Osteocyte (in vitro differentiated cells): ENCODE measurements around the gene KIF3B. TPM values are rescaled to one million over a fixed set of nuclear protein-coding genes. Genes with fewer than 3 reads are reported as not detected.

Source experiments
- DNase-seq: peaks from one replicate; pipeline ENCODE4 v3.0.0; 2021; ENCODE audit warnings: mixed read lengths; ENCODE audit not compliant: unreplicated experiment; ENCODE audit errors: extremely low spot score
- H3K27ac Mint-ChIP-seq: one replicate; pipeline ENCODE4 v1.8.0; 2021; ENCODE audit warnings: mild to moderate bottlenecking, mixed read lengths; ENCODE audit not compliant: unreplicated experiment
- H3K27me3 Mint-ChIP-seq: one replicate; pipeline ENCODE4 v1.8.0; 2021; ENCODE audit warnings: mixed read lengths; ENCODE audit not compliant: unreplicated experiment
- H3K36me3 Mint-ChIP-seq: one replicate; pipeline ENCODE4 v1.8.0; 2021; ENCODE audit warnings: mixed read lengths; ENCODE audit not compliant: unreplicated experiment
- H3K4me1 Mint-ChIP-seq: one replicate; pipeline ENCODE4 v1.8.0; 2021; ENCODE audit warnings: mixed read lengths; ENCODE audit not compliant: unreplicated experiment
- H3K4me3 Mint-ChIP-seq: one replicate; pipeline ENCODE4 v1.8.0; 2021; ENCODE audit warnings: mild to moderate bottlenecking, moderate library complexity, mixed read lengths; ENCODE audit not compliant: unreplicated experiment
- H3K9me3 Mint-ChIP-seq: one replicate; pipeline ENCODE4 v1.8.0; 2021; ENCODE audit warnings: mixed read lengths; ENCODE audit not compliant: unreplicated experiment
- total RNA-seq: library from RNA; stranded (reverse); gene quantifications from 2 replicates; pipeline ENCODE4 v1.2.1, GENCODE V29; 2021
- TF ChIP-seq, protein P1 (sequence below): fragments of 200-600 bp; sonication (generic); IDR thresholded peaks from 2 replicates; pipeline ENCODE4 v1.5.0; 2021; ENCODE audit warnings: antibody characterized with exemption, mild to moderate bottlenecking, moderate library complexity

KIF3B gene
- total RNA-seq, 1 donor from 2014 or later, result 28.8 TPM

DNA sequence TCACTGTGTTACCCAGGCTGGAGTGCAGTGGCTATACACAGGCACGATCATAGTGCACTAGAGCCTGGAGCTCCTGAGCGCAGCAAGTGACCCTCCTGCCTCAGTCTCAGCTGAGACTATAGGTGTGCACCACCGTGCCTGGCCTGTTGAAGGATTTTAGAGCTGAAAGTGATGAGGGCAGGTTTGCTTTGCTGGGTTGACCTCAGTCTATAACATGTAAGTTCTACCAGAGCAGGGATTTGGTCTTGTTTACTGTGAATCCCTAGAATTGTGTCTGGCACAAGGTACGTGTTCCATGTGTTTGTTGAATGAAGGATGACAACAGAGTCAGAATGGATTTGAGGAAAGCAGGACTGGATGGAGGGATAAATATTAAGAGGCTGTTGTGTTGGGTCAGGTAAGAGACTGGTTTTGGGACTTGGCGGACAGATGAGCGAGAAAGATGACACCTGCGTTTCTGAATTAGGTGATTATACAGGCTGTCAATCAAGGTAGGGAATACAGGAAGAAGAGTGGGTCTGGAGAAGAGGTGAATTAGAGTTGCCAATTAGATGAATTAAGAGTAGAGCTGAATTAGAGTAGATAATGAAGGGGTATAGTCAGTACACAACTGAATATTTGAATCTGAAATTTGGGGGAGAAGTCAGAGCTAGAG is 87.2 kb downstream of the KIF3B start:
- Mint-ChIP-seq H3K9me3 (no peaks in the 10 kb centered on the region), H3K4me3 (no peak overlapping the region), H3K36me3 (peaks cover 1% of the 10 kb centered on the region), H3K4me1 (peaks cover 67% of the 10 kb centered on the region), H3K27me3 (no peaks in the 10 kb centered on the region), H3K27ac (no peak overlapping the region)
- no peak for DNase-seq
- TF ChIP-seq, protein P1, sequence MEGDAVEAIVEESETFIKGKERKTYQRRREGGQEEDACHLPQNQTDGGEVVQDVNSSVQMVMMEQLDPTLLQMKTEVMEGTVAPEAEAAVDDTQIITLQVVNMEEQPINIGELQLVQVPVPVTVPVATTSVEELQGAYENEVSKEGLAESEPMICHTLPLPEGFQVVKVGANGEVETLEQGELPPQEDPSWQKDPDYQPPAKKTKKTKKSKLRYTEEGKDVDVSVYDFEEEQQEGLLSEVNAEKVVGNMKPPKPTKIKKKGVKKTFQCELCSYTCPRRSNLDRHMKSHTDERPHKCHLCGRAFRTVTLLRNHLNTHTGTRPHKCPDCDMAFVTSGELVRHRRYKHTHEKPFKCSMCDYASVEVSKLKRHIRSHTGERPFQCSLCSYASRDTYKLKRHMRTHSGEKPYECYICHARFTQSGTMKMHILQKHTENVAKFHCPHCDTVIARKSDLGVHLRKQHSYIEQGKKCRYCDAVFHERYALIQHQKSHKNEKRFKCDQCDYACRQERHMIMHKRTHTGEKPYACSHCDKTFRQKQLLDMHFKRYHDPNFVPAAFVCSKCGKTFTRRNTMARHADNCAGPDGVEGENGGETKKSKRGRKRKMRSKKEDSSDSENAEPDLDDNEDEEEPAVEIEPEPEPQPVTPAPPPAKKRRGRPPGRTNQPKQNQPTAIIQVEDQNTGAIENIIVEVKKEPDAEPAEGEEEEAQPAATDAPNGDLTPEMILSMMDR, result no peak

DNA sequence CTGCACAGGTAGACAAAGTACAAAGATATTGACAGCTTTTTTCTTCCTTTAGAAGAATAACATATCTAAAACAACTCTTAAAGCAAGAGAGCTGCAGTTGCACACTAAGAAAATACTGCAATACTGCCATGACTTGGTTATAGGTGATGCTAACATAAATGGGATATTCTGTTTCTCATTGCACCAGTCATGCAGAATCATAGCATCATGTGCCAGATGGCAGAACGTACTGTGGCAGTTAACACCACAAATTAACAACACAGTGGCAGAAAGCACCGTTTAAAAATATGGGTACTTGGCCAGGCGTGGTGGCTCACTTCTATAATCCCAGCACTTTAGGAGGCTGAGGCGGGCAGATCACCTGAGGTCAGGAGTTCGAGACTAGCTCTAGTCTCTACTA is 88.1 kb downstream of the KIF3B start:
- TF ChIP-seq, protein P1, result no peak
- Mint-ChIP-seq H3K4me1 (peaks cover 59% of the 10 kb centered on the region), H3K27me3 (no peaks in the 10 kb centered on the region), H3K27ac (no peak overlapping the region), H3K4me3 (no peak overlapping the region), H3K9me3 (no peaks in the 10 kb centered on the region), H3K36me3 (peaks cover 5% of the 10 kb centered on the region)
- no peak for DNase-seq

DNA sequence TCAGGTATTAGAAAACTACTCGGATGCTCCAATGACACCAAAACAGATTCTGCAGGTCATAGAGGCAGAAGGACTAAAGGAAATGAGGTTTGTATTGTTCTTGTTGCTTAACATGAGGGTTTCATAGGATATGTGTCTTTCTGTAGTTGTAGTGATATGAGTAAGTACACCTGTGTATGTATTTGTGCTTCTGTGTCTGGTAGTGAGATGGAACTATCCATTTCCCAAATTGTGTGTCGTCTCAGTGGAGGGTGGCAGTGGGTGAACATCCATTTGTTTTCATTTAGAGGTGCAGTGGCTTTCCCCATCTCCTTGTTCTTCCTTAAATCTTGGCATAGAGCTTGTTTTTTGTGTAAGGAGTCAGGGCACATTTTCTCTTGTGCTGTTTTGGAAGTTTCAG is 88.9 kb downstream of the KIF3B start:
- no peak for DNase-seq
- TF ChIP-seq, protein P1, result no peak
- peaks cover 54% of the 10 kb centered on the region for H3K4me1 Mint-ChIP-seq
- no peak overlapping the region for H3K4me3 Mint-ChIP-seq
- H3K9me3 Mint-ChIP-seq, result no peaks in the 10 kb centered on the region
- H3K27me3 Mint-ChIP-seq, result no peaks in the 10 kb centered on the region
- peaks cover 5% of the 10 kb centered on the region for H3K36me3 Mint-ChIP-seq
- no peak overlapping the region for H3K27ac Mint-ChIP-seq

DNA sequence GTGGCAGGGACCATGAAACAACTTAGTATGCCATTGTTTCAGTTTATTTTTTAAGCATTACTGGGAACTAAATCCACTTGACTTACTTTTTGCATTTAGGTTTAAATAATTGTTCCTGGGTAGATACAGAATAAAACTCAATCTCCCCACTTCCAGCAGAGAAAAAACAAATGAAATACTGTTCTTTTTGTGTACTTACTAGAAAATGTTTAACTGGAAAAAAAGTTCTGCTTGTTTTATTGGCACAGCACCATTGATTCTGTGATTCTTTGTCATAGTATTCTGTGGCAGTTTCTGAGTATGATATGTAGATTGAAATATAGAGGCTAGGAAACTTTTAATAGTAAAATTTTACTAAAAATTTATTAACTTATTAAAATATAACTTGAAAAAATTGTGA is 90.9 kb downstream of the KIF3B start:
- Mint-ChIP-seq H3K9me3 (no peaks in the 10 kb centered on the region), H3K27ac (no peak overlapping the region), H3K4me1 (peaks cover 35% of the 10 kb centered on the region), H3K27me3 (no peaks in the 10 kb centered on the region), H3K4me3 (no peak overlapping the region), H3K36me3 (peaks cover 5% of the 10 kb centered on the region)
- no peak for DNase-seq
- TF ChIP-seq, protein P1, result no peak

DNA sequence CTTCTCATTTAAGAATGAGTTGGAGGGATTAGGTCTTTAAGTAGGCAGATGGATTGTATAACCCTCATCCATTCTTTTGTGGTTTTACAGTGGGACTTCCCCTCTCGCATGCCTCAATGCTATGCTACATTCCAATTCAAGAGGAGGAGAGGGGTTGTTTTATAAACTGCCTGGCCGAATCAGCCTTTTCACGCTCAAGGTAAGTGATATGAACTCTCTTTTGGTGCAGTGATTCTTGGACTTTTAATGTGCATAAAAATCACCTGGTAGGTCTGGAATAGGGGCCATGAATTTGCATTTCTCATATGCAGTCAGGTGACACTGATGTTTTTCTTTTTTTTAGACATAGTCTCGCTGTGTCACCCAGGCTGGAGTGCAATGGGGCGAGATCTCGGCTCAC is 91.5 kb downstream of the KIF3B start:
- Mint-ChIP-seq H3K4me1 (peaks cover 30% of the 10 kb centered on the region), H3K27me3 (no peaks in the 10 kb centered on the region), H3K4me3 (no peak overlapping the region), H3K27ac (peak overlapping the region; percentile 34), H3K36me3 (peaks cover 5% of the 10 kb centered on the region), H3K9me3 (no peaks in the 10 kb centered on the region)
- TF ChIP-seq, protein P1, result no peak
- peak; percentile 13 for DNase-seq
